ENCODE results near the gene PGM3.
A peak's percentile ranks its signal among the peaks of the same experiment; 100 is the strongest.

PGM3 gene

DNA sequence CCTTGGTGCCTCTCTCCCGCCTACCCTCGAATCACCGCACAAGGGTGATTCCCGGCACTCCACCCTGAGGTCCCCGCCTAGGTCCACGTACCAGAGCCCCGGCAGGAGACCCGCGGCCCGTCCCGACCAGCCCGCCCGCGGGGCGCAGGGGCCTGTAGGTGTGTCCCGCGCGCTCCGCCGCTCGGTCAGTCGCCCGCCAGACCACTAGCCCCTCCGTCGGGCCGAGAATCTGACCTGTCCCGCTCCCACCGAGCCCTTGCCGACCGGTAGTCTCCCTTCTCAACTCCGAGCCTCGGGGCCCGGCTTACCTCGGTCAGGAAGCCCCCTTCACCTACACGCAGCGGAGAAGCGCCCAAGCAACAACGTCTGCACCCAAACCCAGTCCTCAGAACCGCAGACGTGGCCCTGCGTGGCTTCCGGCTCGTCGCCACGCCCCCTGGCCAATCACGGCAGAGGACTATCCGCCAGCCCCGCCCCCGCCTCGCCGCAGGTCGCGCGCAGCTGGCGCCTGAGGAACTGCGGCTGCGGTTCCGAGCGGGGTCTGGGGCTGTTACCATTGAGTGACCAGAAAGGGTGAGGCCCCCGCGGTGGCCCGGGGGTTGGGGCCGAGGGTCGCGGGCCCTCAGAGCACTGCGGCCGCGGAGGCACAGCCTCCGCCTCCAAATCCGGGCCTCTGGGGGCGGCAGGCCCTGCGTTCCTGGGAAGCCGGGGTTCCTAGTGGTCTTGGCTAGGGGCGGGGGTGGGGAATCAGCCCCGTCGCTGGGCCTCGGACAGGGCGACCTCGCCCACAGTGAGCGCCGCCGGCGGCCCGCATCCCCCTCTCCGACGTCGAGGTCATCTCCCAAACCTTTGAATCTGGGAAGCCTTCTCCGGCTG, at the start of gene PGM3, which contains the start of gene RWDD2A:
Gene PGM3 (minus strand): TSS at position 395 of the 876 bp plus-strand sequence. CDS start 2,253 bp downstream, outside the sequence.
Gene RWDD2A (plus strand): TSS at position 487 of the 876 bp plus-strand sequence. CDS start 1,095 bp downstream, outside the sequence.
- Mint-ChIP-seq H3K27me3 (no peaks in the 10 kb centered on the region), H3K4me3 (peak within 1 kb of the TSS; percentile 92 to 96), H3K4me1 (peaks cover 13 to 26% of the 10 kb centered on the region in 2 donors), H3K36me3 (peaks cover 2 to 11% of the 10 kb centered on the region in 2 donors), H3K9me3 (no peaks in the 10 kb centered on the region), H3K27ac (peak within 1 kb of the TSS; percentile 96)
- ATAC-seq (replicated peaks) (peak; percentile 97 to 98), DNase-seq (peak; percentile 84)

DNA sequence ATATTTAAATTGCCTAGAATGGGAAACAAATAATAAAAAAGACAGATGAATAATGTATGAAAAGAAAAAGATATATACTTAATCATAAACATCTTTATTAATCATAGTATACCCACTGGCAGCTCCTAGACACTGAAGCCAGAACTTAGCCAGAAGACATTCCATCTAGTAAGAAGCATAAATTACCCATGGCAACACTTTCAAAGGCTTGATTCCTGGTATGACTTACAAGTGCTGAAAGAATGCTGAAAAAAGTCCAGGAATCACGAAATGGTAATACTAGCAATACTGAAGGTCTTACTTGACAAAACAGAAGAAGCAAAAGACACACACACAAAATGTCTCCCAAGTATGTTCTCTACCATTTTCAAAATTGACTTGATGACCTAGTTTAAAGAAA, 38.1 kb upstream of the PGM3 start:
- Mint-ChIP-seq H3K4me1 (no peaks in the 10 kb centered on the region), H3K36me3 (no peaks in the 10 kb centered on the region), H3K4me3 (no peak overlapping the region), H3K27me3 (peaks cover 10 to 17% of the 10 kb centered on the region in 2 donors), H3K27ac (no peak overlapping the region), H3K9me3 (no peaks in the 10 kb centered on the region)
- no peak for ATAC-seq (replicated peaks)
- no peak for DNase-seq

GRCh38 chr6:83226517-83226916, 33.5 kb upstream of the PGM3 start:
- no peaks in the 10 kb centered on the region for H3K36me3 Mint-ChIP-seq
- H3K4me1 Mint-ChIP-seq, result no peaks in the 10 kb centered on the region
- ATAC-seq (replicated peaks) (no peak), DNase-seq (no peak)
- H3K27me3 Mint-ChIP-seq, result peaks cover 3 to 5% of the 10 kb centered on the region in 2 donors
- no peak overlapping the region for H3K27ac Mint-ChIP-seq
- H3K4me3 Mint-ChIP-seq, result no peak overlapping the region
- no peaks in the 10 kb centered on the region for H3K9me3 Mint-ChIP-seq

DNA sequence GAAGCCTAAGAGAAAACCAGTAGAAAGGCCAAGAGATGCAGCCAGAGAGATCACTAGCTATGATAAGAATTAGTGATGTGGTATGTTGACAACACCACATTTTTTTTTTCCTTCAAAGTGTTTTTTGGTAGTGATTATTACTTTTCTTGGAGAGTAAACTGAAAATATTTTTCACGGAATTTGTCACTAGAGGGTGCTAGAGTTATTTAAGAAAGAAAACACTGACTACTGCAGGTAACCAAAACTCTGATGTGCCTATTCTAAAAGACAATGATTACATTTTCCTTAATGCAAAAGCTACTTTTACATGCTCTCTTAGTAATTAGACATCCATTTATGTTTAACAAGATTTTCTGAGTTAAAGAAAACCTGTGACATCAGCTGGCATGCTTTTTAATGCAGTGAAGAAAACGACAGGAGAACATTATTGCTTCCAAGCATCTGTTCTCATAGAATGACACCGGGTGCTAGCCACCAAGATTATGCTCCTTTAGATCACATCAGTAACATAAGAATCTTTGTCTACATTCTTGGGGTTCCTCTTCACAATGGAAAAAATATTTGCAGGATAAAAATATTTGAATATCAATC, 28.9 kb upstream of the PGM3 start:
- Mint-ChIP-seq H3K9me3 (no peaks in the 10 kb centered on the region), H3K27ac (no peak overlapping the region), H3K27me3 (peaks cover 7 to 14% of the 10 kb centered on the region in 2 donors), H3K4me1 (no peaks in the 10 kb centered on the region), H3K36me3 (no peaks in the 10 kb centered on the region), H3K4me3 (no peak overlapping the region)
- DNase-seq (no peak), ATAC-seq (replicated peaks) (peak in 1 of 2 donors; percentile 36)

DNA sequence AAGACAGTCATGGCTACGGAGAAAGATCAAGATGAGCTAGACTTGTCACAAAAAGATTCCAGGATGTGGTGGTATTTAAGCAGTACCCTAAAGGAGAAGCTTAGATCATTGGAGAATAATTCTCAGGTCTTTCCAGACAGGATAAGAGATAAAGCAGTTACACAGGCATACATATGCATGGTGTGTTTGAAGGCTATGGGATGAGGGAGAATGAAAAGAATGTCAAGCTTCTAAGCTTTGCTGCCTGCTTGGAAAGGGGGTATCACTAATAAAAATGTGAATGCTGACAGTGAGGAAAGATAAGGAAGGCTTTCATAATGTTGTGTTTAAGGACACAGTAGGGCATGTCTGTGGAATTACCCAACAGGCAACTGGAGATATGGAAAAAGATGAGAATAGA, 28.2 kb upstream of the PGM3 start:
- no peak for DNase-seq
- no peak for ATAC-seq (replicated peaks)
- H3K27ac Mint-ChIP-seq, result no peak overlapping the region
- H3K4me1 Mint-ChIP-seq, result no peaks in the 10 kb centered on the region
- no peaks in the 10 kb centered on the region for H3K36me3 Mint-ChIP-seq
- peaks cover 7 to 14% of the 10 kb centered on the region in 2 donors for H3K27me3 Mint-ChIP-seq
- no peak overlapping the region for H3K4me3 Mint-ChIP-seq
- no peaks in the 10 kb centered on the region for H3K9me3 Mint-ChIP-seq

DNA sequence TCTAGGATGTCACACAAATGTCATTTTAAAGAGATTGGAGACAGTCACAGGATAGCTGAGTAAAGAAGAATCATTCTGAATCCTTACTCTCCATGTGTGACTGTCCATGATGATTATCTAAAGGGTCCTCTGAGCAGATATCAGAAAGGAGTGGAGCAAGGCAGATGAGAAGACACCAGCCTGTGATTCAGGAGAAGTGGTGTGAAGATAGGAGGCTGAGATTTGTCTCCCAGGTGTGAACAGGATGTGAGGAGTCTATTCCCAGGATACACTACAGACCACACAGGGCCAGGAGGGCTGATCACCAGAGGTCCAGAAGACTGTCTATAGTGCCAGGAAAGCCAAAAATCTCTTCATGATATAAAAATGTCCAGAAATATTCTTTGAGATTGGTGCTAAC, 27.1 kb upstream of the PGM3 start:
- Mint-ChIP-seq H3K27ac (no peak overlapping the region), H3K9me3 (no peaks in the 10 kb centered on the region), H3K27me3 (peaks cover 7 to 14% of the 10 kb centered on the region in 2 donors), H3K36me3 (no peaks in the 10 kb centered on the region), H3K4me3 (no peak overlapping the region), H3K4me1 (no peaks in the 10 kb centered on the region)
- no peak for ATAC-seq (replicated peaks)
- no peak for DNase-seq

GRCh38 chr6:83218646-83219045, 25.6 kb upstream of the PGM3 start:
- peaks cover 13 to 24% of the 10 kb centered on the region in 2 donors for H3K27me3 Mint-ChIP-seq
- H3K4me3 Mint-ChIP-seq, result no peak overlapping the region
- H3K27ac Mint-ChIP-seq, result no peak overlapping the region
- ATAC-seq (replicated peaks), result no peak
- no peaks in the 10 kb centered on the region for H3K9me3 Mint-ChIP-seq
- no peaks in the 10 kb centered on the region for H3K36me3 Mint-ChIP-seq
- no peak for DNase-seq
- H3K4me1 Mint-ChIP-seq, result no peaks in the 10 kb centered on the region

DNA sequence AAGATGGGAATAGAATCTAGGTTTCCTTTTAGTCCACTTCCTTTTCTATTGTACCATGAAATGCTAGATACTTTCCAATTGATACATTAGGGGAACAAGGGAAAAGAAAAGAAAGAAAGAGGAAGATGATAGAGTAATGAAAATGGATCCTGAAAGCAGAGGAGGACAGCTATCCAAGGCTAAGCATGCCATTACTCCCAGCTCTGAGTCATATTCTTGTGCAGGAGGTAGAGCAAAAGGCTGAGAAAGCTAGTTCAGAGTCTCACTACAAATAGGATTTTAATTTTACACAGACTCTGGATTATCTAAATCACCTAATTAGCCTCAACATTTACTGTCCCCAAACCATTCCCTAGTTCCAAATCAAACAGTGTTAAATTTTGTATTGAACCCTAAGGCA, 23.7 kb upstream of the PGM3 start:
- Mint-ChIP-seq H3K4me1 (no peaks in the 10 kb centered on the region), H3K9me3 (no peaks in the 10 kb centered on the region), H3K4me3 (no peak overlapping the region), H3K27ac (no peak overlapping the region), H3K36me3 (no peaks in the 10 kb centered on the region), H3K27me3 (peaks cover 18 to 30% of the 10 kb centered on the region in 2 donors)
- ATAC-seq (replicated peaks) (no peak), DNase-seq (no peak)

- H3K27ac Mint-ChIP-seq, result no peak overlapping the region
- no peaks in the 10 kb centered on the region for H3K9me3 Mint-ChIP-seq
- no peaks in the 10 kb centered on the region for H3K4me1 Mint-ChIP-seq
- ATAC-seq (replicated peaks) (peak; percentile 97 to 99), DNase-seq (peak; percentile 40)
- H3K4me3 Mint-ChIP-seq, result no peak overlapping the region
- peaks cover 20 to 29% of the 10 kb centered on the region in 2 donors for H3K27me3 Mint-ChIP-seq
- H3K36me3 Mint-ChIP-seq, result no peaks in the 10 kb centered on the region
Observed at GRCh38 chr6:83215131-83216047, 22.3 kb upstream of the PGM3 start.

GRCh38 chr6:83202031-83202430, 9.0 kb upstream of the PGM3 start:
- Mint-ChIP-seq H3K9me3 (peaks cover 0 to 2% of the 10 kb centered on the region in 2 donors), H3K4me3 (no peak overlapping the region), H3K27me3 (peaks cover 8 to 10% of the 10 kb centered on the region in 2 donors), H3K36me3 (no peaks in the 10 kb centered on the region), H3K4me1 (peaks cover 4 to 12% of the 10 kb centered on the region in 2 donors), H3K27ac (no peak overlapping the region)
- DNase-seq, result no peak
- no peak for ATAC-seq (replicated peaks)

- Mint-ChIP-seq H3K4me1 (peaks cover 6 to 12% of the 10 kb centered on the region in 2 donors), H3K27ac (no peak overlapping the region), H3K4me3 (no peak overlapping the region), H3K36me3 (peaks cover 0 to 2% of the 10 kb centered on the region in 2 donors), H3K27me3 (no peaks in the 10 kb centered on the region), H3K9me3 (no peaks in the 10 kb centered on the region)
- no peak for ATAC-seq (replicated peaks)
- DNase-seq, result no peak
Observed at GRCh38 chr6:83199863-83200225, 6.8 kb upstream of the PGM3 start.

DNA sequence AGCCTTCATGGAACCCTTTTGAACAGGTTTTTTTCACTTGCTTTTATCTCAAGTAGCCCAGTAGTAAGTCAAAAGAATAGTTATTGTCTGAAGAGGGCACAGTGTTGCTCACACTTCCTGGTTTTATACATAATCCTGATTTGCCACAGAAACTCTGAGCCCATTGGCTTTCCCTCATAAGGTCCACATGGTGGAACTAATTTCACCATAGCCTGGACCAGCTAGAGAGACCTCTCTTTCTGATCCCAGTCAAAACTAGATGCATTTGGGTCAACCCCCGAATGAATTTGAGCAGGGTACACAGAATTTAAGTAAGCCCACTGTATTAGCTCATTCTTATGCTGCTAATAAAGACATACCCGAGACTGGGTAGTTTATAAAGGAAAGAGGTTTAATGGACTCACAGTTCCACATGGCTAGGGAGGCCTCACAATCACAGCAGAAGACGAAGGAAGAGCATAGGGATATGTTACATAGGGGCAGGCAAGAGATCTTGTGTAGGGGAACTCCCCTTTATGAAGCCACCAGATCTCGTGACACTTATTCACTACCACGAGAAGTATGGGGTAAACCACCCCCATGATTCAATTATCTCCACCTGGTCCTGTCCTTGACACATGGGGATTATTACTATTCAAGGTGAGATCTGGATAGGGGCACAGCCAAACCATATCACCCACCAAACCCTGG, 6.3 kb upstream of the PGM3 start:
- no peaks in the 10 kb centered on the region for H3K27me3 Mint-ChIP-seq
- ATAC-seq (replicated peaks) (peak; percentile 55 to 77), DNase-seq (no peak)
- no peak overlapping the region for H3K4me3 Mint-ChIP-seq
- H3K27ac Mint-ChIP-seq, result no peak overlapping the region
- H3K9me3 Mint-ChIP-seq, result no peaks in the 10 kb centered on the region
- H3K4me1 Mint-ChIP-seq, result peaks cover 8 to 15% of the 10 kb centered on the region in 2 donors
- H3K36me3 Mint-ChIP-seq, result peaks cover 0 to 2% of the 10 kb centered on the region in 2 donors

- H3K4me3 Mint-ChIP-seq, result no peak overlapping the region
- H3K27me3 Mint-ChIP-seq, result no peaks in the 10 kb centered on the region
- H3K27ac Mint-ChIP-seq, result no peak overlapping the region
- DNase-seq (no peak), ATAC-seq (replicated peaks) (no peak)
- H3K9me3 Mint-ChIP-seq, result no peaks in the 10 kb centered on the region
- peaks cover 0 to 2% of the 10 kb centered on the region in 2 donors for H3K36me3 Mint-ChIP-seq
- H3K4me1 Mint-ChIP-seq, result peaks cover 12 to 21% of the 10 kb centered on the region in 2 donors
Observed at GRCh38 chr6:83198486-83199172, 5.6 kb upstream of the PGM3 start.

Data from stimulated activated naive B cell treated with anti-CD40 and anti-IgM and Interleukin-4, amounts not matched to agents 10 μg/mL and 1 μg/mL and 100 μg/mL, for 72 hours (primary cell).